Lung (tissue), 12 donors: ENCODE data around the gene SULT1B1. TPM values are rescaled to one million over a fixed set of nuclear protein-coding genes. Genes with fewer than 3 reads are reported as not detected.

Experiments
- ATAC-seq: fragments of 200-7000 bp; cut with Tn5 transposase; one replicate; pipeline ENCODE4 v1.9.1; 2020; ENCODE audit warnings: moderate number of reproducible peaks; ENCODE audit not compliant: insufficient read depth, low FRiP score
- DNase-seq, 3 donors: peaks; one replicate each; pipeline ENCODE4 v3.0.0-alpha.2; 2013 to 2017
- H3K27ac ChIP-seq, 2 donors: one replicate each; pipeline ENCODE4 v1.5.1; 2013; ENCODE audit warnings: mild to moderate bottlenecking in 2 of 2, moderate library complexity in 2 of 2, control low read depth in 1 of 2, inconsistent platforms in 1 of 2, low read depth in 1 of 2, low read length in 1 of 2
- H3K27me3 ChIP-seq, 3 donors: one replicate each; pipeline ENCODE4 v1.5.1; 2013; ENCODE audit warnings: low read length in 2 of 3; ENCODE audit not compliant: control insufficient read depth in 3 of 3, insufficient read depth in 3 of 3
- H3K36me3 ChIP-seq, 4 donors: one replicate each; pipeline ENCODE4 v1.5.1; 2013; ENCODE audit warnings: low read length in 4 of 4, mild to moderate bottlenecking in 1 of 4, moderate library complexity in 1 of 4; ENCODE audit not compliant: control insufficient read depth in 4 of 4, insufficient read depth in 4 of 4
- H3K4me1 ChIP-seq, 5 donors: one replicate each; pipeline ENCODE4 v1.5.1; 2013; ENCODE audit warnings: low read length in 5 of 5, mild to moderate bottlenecking in 2 of 5, moderate library complexity in 1 of 5; ENCODE audit not compliant: control insufficient read depth in 5 of 5, insufficient read depth in 5 of 5
- H3K4me3 ChIP-seq: one replicate; pipeline ENCODE4 v1.5.1; 2013; ENCODE audit warnings: mild to moderate bottlenecking, control low read depth, moderate library complexity
- H3K9ac ChIP-seq, 2 donors: one replicate each; pipeline ENCODE4 v1.5.1; 2013; ENCODE audit warnings: low read length in 2 of 2, control low read depth in 1 of 2; ENCODE audit not compliant: insufficient read depth in 1 of 2
- H3K9me3 ChIP-seq, 4 donors: one replicate each; pipeline ENCODE4 v1.5.1; 2013; ENCODE audit warnings: low read length in 3 of 4, mild to moderate bottlenecking in 1 of 4, moderate library complexity in 1 of 4; ENCODE audit not compliant: control insufficient read depth in 4 of 4, insufficient read depth in 3 of 4
- WGBS, 2 donors: extraction: QIAGEN DNeasy Blood & Tissue Kit; methylation state at CpG; one replicate each; pipeline ENCODE4 v1.1.7; 2013; 5-methylcytosine and 5-hydroxymethylcytosine counted together
- polyA plus RNA-seq, 2 donors: library from polyadenylated mRNA; stranded (reverse); fragments of 200-250 nt; gene quantifications; one replicate each; pipeline ENCODE4 v1.2.1, GENCODE V29; 2013
- total RNA-seq, 2 donors: library from RNA; depleted of rRNA in 1 of 2; stranded (reverse); fragments of >200 nt in 1 of 2; gene quantifications; one replicate each; pipeline ENCODE4 v1.2.1, GENCODE V29; 2014 to 2021
- TF ChIP-seq, protein P1 (sequence below): IDR thresholded peaks from 2 replicates; pipeline ENCODE4 v1.5.1; 2012; ENCODE audit warnings: mild to moderate bottlenecking; ENCODE audit errors: control extremely low read depth, extremely low read depth
- donor health status: control.
- donor health status: control.
- donor health status: Bipolar disorder and iron deficiency.
- donor health status: healthy.
- donor health status: DM: yes; HTN: yes; CAD: no.

SULT1B1 gene
- total and polyA plus RNA-seq, 4 donors: 1.0 to 11.0 (median 6.0) TPM

DNA sequence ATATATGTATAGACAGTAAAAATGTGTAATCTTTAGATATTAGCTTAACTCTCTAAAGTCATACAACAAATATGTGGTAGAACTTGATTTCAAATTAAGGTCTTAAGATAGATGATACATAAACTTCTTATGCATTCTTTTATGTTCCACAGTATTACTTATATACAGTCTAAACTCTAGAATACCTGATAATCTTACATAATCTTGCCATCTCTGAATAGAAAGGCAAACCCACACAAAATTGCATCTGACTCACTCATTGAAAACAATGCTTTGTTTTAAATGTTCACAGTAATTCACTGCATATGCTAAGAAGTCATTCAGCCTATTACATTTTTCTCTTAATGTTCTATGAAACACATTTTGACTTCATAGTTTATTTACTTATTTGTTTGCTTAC, 10.1 kb downstream of the SULT1B1 start:
- Histone ChIP-seq H3K27ac (no peak overlapping the region), H3K9me3 (peaks cover 0 to 4% (median 2%) of the 10 kb centered on the region in 4 donors), H3K4me3 (no peak overlapping the region), H3K27me3 (no peaks in the 10 kb centered on the region), H3K9ac (no peak overlapping the region), H3K36me3 (no peaks in the 10 kb centered on the region), H3K4me1 (peaks cover 0 to 47% (median 0%) of the 10 kb centered on the region in 5 donors)
- DNase-seq (no peak), ATAC-seq (no peak)
- TF ChIP-seq, protein P1, sequence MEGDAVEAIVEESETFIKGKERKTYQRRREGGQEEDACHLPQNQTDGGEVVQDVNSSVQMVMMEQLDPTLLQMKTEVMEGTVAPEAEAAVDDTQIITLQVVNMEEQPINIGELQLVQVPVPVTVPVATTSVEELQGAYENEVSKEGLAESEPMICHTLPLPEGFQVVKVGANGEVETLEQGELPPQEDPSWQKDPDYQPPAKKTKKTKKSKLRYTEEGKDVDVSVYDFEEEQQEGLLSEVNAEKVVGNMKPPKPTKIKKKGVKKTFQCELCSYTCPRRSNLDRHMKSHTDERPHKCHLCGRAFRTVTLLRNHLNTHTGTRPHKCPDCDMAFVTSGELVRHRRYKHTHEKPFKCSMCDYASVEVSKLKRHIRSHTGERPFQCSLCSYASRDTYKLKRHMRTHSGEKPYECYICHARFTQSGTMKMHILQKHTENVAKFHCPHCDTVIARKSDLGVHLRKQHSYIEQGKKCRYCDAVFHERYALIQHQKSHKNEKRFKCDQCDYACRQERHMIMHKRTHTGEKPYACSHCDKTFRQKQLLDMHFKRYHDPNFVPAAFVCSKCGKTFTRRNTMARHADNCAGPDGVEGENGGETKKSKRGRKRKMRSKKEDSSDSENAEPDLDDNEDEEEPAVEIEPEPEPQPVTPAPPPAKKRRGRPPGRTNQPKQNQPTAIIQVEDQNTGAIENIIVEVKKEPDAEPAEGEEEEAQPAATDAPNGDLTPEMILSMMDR: no peak

DNA sequence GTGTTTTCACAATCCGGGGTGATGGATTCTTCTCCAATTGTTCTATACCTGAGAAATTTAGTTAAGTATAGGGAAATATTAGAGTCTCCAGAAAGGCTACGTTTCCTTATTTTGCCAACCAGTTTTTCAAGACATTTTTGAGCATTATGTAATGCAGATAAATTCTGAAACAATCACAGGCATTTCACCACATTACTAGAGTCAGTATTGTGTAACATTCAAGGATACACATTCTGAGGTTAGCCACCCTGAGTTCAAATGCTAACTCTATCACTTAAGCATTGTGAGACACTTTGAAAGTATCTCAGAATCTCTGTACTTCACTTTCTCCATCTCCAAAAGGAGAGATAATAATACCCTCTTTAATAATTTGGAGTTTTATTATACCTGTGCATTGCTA, 10.6 kb downstream of the SULT1B1 start:
- H3K4me1 ChIP-seq: peaks cover 0 to 47% (median 0%) of the 10 kb centered on the region in 5 donors
- TF ChIP-seq, protein P1: no peak
- no peak overlapping the region for H3K4me3 ChIP-seq
- no peak for ATAC-seq
- peak in 2 of 3 donors; percentile 22 to 52 for DNase-seq
- no peak overlapping the region for H3K9ac ChIP-seq
- no peaks in the 10 kb centered on the region for H3K36me3 ChIP-seq
- no peaks in the 10 kb centered on the region for H3K27me3 ChIP-seq
- WGBS, 2 donors: 64% methylated on average over 2 of the region's 2 CpGs
- no peak overlapping the region for H3K27ac ChIP-seq
- peaks cover 0 to 4% (median 2%) of the 10 kb centered on the region in 4 donors for H3K9me3 ChIP-seq

DNA sequence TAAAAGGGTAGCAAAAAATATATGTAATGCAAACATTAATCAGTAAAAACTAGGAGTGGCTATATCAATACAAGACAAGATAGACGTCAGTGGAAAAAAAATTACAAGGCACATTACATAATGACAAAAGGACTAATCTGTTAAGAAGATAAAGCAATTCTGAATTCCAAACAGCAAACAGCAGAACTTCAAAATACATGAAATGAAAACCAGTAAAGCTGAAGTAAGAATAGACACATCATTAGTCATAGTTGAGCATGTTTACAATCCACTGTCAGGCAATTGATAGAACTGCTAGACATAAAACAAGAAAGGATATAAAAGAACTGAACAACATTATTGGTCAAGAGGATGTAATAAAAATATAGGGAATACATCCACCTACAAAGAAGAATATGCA, 12.2 kb downstream of the SULT1B1 start:
- no peaks in the 10 kb centered on the region for H3K27me3 ChIP-seq
- H3K27ac ChIP-seq: no peak overlapping the region
- no peaks in the 10 kb centered on the region for H3K36me3 ChIP-seq
- whole genome bisulfite sequencing, 2 donors: 29 to 48% methylated on average over 1 of the region's 1 CpG
- no peak overlapping the region for H3K9ac ChIP-seq
- peaks cover 0 to 8% (median 2%) of the 10 kb centered on the region in 4 donors for H3K9me3 ChIP-seq
- H3K4me1 ChIP-seq: peaks cover 0 to 43% (median 0%) of the 10 kb centered on the region in 5 donors
- no peak overlapping the region for H3K4me3 ChIP-seq
- TF ChIP-seq, protein P1: no peak
- DNase-seq (peak in 2 of 3 donors; percentile 35 to 58), ATAC-seq (no peak)

DNA sequence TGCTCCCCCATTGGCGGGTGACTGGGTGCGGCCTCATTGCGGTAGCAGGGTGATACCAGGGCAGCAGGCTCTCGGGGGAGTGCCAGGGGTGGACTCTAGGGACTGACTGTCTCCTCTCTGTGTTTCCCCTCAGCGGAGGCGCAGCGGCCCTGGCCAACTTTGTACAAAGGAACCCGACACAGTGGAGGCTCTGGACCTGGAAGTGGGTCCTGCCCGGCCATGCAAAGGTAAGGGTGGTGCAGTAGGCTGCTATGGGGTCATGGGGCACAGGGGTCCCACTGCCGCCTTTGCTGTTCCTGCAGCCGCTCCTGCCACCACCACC, 16.3 kb downstream of the SULT1B1 start:
- ATAC-seq (no peak), DNase-seq (no peak)
- H3K9ac ChIP-seq: no peak overlapping the region
- H3K4me1 ChIP-seq: peaks cover 0 to 22% (median 0%) of the 10 kb centered on the region in 5 donors
- WGBS, 2 donors: 87 to 95% methylated on average over 11 of the region's 11 CpGs
- no peaks in the 10 kb centered on the region for H3K27me3 ChIP-seq
- no peak overlapping the region for H3K4me3 ChIP-seq
- no peak overlapping the region for H3K27ac ChIP-seq
- peaks cover 0 to 15% (median 2%) of the 10 kb centered on the region in 4 donors for H3K9me3 ChIP-seq
- TF ChIP-seq, protein P1: no peak
- H3K36me3 ChIP-seq: no peaks in the 10 kb centered on the region
